Sigmoid colon (tissue), 7 donors: ENCODE results near the gene ACSL1. TPM values are rescaled to one million over a fixed set of nuclear protein-coding genes. Genes with fewer than 3 reads are reported as not detected.
A peak's percentile ranks its signal among the peaks of the same experiment; 100 is the strongest.

Experiments used
- DNase-seq: peaks from one replicate; pipeline ENCODE4 v3.0.0-alpha.2; 2019
- H3K27ac ChIP-seq, 4 donors: fragments of 200-600 bp; sonication (generic); one replicate each; pipeline ENCODE4 v1.5.1; 2016 to 2019; ENCODE audit warnings: mild to moderate bottlenecking in 1 of 4
- H3K27me3 ChIP-seq, 3 donors: fragments of 200-600 bp; sonication (generic); one replicate each; pipeline ENCODE4 v1.5.1; 2019; ENCODE audit warnings: mild to moderate bottlenecking in 1 of 3
- H3K36me3 ChIP-seq, 4 donors: fragments of 200-600 bp; sonication (generic); one replicate each; pipeline ENCODE4 v1.5.1; 2016 to 2019
- H3K4me1 ChIP-seq, 4 donors: fragments of 200-600 bp; sonication (generic); one replicate each; pipeline ENCODE4 v1.5.1; 2017 to 2019
- H3K4me3 ChIP-seq, 4 donors: fragments of 200-600 bp; sonication (generic); one replicate each; pipeline ENCODE4 v1.5.1; 2017 to 2019; ENCODE audit warnings: mild to moderate bottlenecking in 2 of 4, moderate library complexity in 1 of 4
- H3K9me3 ChIP-seq, 4 donors: fragments of 200-600 bp in 3 of 4; sonication (generic) in 3 of 4; one replicate each; pipeline versions ENCODE4 v1.5.1 to v1.6.1; 2013 to 2019
- CTCF ChIP-seq, 4 experiments: fragments of 450-650 bp in 3 of 4; fragments of 200-600 bp in 1 of 4; IDR thresholded peaks; one replicate each; pipeline ENCODE4 v1.5.1; 2016 to 2019; ENCODE audit warnings: antibody characterized with exemption in 4 of 4, mild to moderate bottlenecking in 3 of 4, moderate library complexity in 2 of 4
- EP300 ChIP-seq, 4 donors: sonication (generic); formaldehyde crosslinking; IDR thresholded peaks; one replicate each; pipeline ENCODE4 v1.6.1; 2017; ENCODE audit warnings: antibody characterized with exemption in 4 of 4
- POLR2A ChIP-seq, 2 donors: fragments of 450-650 bp; IDR thresholded peaks; one replicate each; pipeline ENCODE4 v1.6.1; 2016; ENCODE audit warnings: antibody characterized with exemption in 2 of 2, mild to moderate bottlenecking in 2 of 2, moderate library complexity in 2 of 2
- POLR2AphosphoS5 ChIP-seq, 4 donors: sonication (generic); formaldehyde crosslinking; IDR thresholded peaks; one replicate each; pipeline ENCODE4 v1.6.1; 2017; ENCODE audit warnings: antibody characterized with exemption in 4 of 4
- WGBS, 2 donors: extraction: QIAGEN DNeasy Blood & Tissue Kit; methylation state at CpG; one replicate each; pipeline ENCODE4 v1.1.7; 2013; 5-methylcytosine and 5-hydroxymethylcytosine counted together
- intact Hi-C: fragments of 100-400 bp; cut with DNase I; formaldehyde crosslinking; loops from one replicate; pipeline ENCODE4 v1.15.1; 2023
- polyA plus RNA-seq, 3 donors: library from polyadenylated mRNA; stranded (reverse); fragments of 200-250 nt; gene quantifications; one replicate each; pipeline ENCODE4 v1.2.3, GENCODE V29; 2013
- total RNA-seq, 4 donors: library from RNA; depleted of rRNA; stranded (reverse); fragments of >200 nt; gene quantifications; one replicate each; pipeline ENCODE4 v1.1.0, GENCODE V29; 2016
- donor health status: healthy with polysubstance abuse.
- donor health status: Bipolar disorder and iron deficiency.
- donor health status: healthy.

The ACSL1 gene
- total and polyA plus RNA-seq, 7 donors = 31.7 to 121 (median 57.1) TPM

DNA sequence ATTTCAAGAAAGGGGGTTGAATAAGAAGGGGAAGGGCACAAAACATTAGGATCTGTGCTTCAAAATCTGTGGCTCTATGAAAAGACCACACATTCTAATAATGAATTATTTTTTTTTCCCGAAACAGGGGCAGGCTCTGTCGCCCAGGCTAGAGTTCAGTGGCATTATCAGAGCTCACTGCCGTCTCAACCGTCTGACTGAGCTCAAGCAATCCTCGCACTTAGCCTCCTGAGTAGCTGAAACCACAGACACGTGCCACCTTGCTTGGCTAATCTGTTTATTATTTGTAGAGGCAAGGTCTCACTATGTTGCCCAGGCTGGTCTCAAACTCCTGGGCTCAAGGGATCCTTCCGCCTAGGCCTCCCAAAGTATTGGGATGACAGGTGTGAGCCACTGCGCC lies 33.4 kb downstream of the ACSL1 start:
- TF ChIP-seq EP300 (IDR thresholded peaks at IDR 0.05) (no peak), POLR2A (IDR thresholded peaks at IDR 0.05) (no peak), CTCF (IDR thresholded peaks at IDR 0.05) (no peak)

DNA sequence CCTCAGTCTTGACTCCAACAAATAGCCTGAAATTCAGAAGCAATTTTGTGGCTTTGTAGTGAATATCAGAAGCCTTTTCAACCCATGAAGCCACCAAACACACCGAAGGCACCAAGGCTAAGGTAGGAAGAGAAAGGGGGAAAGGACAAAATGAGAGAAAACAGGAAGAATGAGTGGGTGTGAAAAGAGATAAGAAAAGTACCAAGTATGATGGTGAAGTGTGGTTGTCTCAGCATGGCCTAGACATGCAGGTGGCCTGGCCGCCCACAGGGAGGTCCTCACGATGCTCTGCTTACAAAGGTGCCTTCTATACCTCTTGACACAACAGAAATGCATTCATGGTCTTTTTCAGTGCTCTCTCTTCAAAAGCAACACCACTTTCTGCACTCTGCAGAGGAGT lies 34.9 kb downstream of the ACSL1 start:
- H3K4me1 ChIP-seq = peaks cover 0 to 22% (median 3%) of the 10 kb centered on the region in 4 donors
- H3K9me3 ChIP-seq = no peaks in the 10 kb centered on the region
- intact Hi-C loops = no loop called here
- no peaks in the 10 kb centered on the region for H3K27me3 ChIP-seq
- H3K4me3 ChIP-seq = no peak overlapping the region
- TF ChIP-seq EP300 (IDR thresholded peaks at IDR 0.05) (no peak), POLR2AphosphoS5 (IDR thresholded peaks at IDR 0.05) (no peak), CTCF (IDR thresholded peaks at IDR 0.05) (no peak), POLR2A (IDR thresholded peaks at IDR 0.05) (no peak)
- WGBS, 2 donors = 74 to 85% methylated on average over 3 of the region's 3 CpGs
- DNase-seq = no peak
- H3K27ac ChIP-seq = no peak overlapping the region
- H3K36me3 ChIP-seq = peaks cover 3 to 34% (median 13%) of the 10 kb centered on the region in 4 donors

More for the DNA sequence above, 33.4 kb downstream of the ACSL1 start:
- Histone ChIP-seq H3K4me3 (no peak overlapping the region), H3K27ac (peak overlapping the region in 3 of 4 donors; percentile 22 to 67 (median 33)), H3K4me1 (peaks cover 0 to 22% (median 3%) of the 10 kb centered on the region in 4 donors), H3K36me3 (peaks cover 3 to 21% (median 8%) of the 10 kb centered on the region in 4 donors), H3K27me3 (no peaks in the 10 kb centered on the region), H3K9me3 (no peaks in the 10 kb centered on the region)
- WGBS, 2 donors = 85 to 89% methylated on average over 8 of the region's 8 CpGs
- no peak for DNase-seq
- intact Hi-C loops = no loop called here

DNA sequence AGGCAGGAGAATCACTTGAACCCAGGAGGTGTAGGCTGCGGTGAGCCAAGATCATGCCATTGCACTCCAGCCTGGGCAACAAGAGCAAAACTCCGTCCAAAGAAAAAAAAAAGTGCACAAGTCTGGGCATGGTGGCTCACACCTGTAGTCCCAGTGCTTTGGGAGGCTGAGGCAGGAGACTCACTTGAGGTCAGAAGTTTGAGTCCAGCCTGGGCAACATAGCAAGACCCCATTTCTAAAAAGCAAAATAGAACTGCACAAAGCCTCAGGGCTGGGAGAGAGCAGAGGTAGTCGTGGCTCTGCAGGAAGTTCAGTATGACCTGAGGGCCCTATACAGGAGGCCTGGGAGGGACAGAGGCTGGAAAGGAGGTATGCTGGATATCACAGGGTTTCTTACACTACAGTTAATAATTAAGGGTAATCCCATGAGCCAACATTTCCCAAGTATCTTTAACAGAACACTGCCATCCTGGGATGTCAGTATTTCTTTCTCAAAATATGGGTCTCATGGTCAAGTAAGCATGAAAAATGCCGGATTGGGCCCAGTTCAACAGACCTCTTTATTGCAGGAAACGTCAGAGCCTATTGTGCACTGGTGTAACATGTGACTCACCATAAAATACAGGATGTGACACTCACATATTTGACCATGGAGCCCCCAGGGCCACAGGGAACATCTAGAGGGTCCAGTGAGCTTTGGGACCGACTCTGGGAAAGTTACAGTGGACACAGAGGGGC lies 37.8 kb downstream of the ACSL1 start:
- Histone ChIP-seq H3K4me3 (no peak overlapping the region), H3K4me1 (peaks cover 0 to 10% (median 3%) of the 10 kb centered on the region in 4 donors), H3K9me3 (no peaks in the 10 kb centered on the region), H3K27ac (no peak overlapping the region), H3K27me3 (no peaks in the 10 kb centered on the region), H3K36me3 (peaks cover 3 to 55% (median 19%) of the 10 kb centered on the region in 4 donors)
- no peak for DNase-seq
- 85 to 87% methylated on average over 6 of the region's 6 CpGs for WGBS, 2 donors
- TF ChIP-seq EP300 (IDR thresholded peaks at IDR 0.05) = no peak
- no peak for TF ChIP-seq POLR2A (IDR thresholded peaks at IDR 0.05)
- TF ChIP-seq POLR2AphosphoS5 (IDR thresholded peaks at IDR 0.05) = no peak
- no peak for TF ChIP-seq CTCF (IDR thresholded peaks at IDR 0.05)
- intact Hi-C loops = no loop called here

- Histone ChIP-seq H3K4me3 (no peak overlapping the region), H3K27me3 (no peaks in the 10 kb centered on the region), H3K9me3 (no peaks in the 10 kb centered on the region), H3K27ac (no peak overlapping the region), H3K4me1 (no peaks in the 10 kb centered on the region), H3K36me3 (peaks cover 3 to 62% (median 19%) of the 10 kb centered on the region in 4 donors)
- TF ChIP-seq CTCF (IDR thresholded peaks at IDR 0.05) (no peak), POLR2A (IDR thresholded peaks at IDR 0.05) (no peak), POLR2AphosphoS5 (IDR thresholded peaks at IDR 0.05) (no peak), EP300 (IDR thresholded peaks at IDR 0.05) (no peak)
- no peak for DNase-seq
- intact Hi-C loops = no loop called here
- WGBS, 2 donors = 91 to 95% methylated on average over 9 of the region's 9 CpGs
Observed at GRCh38 chr4:184785813-184786212, 40.0 kb downstream of the ACSL1 start.
